IPS-NIHi11 (cell line): ENCODE measurements around the gene SDK1.
A peak's percentile ranks its signal among the peaks of the same experiment; 100 is the strongest.
"Not testable (repeated sequence)": the region's sequence is repeated elsewhere in the genome, so short reads cannot be mapped to it uniquely, and the experiment has no call there.

Experiments
- DNase-seq: peaks from one replicate; pipeline ENCODE4 v3.0.0; 2012; ENCODE audit warnings: mixed read lengths, low spot score

Gene SDK1

GRCh38 chr7:3538041-3538440, 237.0 kb downstream of the SDK1 start:
- DNase-seq = no peak

- no peak for DNase-seq
Measured at GRCh38 chr7:3540456-3541220, 239.6 kb downstream of the SDK1 start.

GRCh38 chr7:3544202-3544601, 243.2 kb downstream of the SDK1 start:
- DNase-seq = no peak

GRCh38 chr7:3548815-3549214, 247.8 kb downstream of the SDK1 start:
- no peak for DNase-seq

- no peak for DNase-seq
Measured at GRCh38 chr7:3549601-3550000, 248.5 kb downstream of the SDK1 start.

- DNase-seq = no peak
Measured at GRCh38 chr7:3551536-3551935, 250.5 kb downstream of the SDK1 start.

- DNase-seq = no peak
Measured at GRCh38 chr7:3552499-3552898, 251.4 kb downstream of the SDK1 start.

GRCh38 chr7:3558400-3558799, 257.3 kb downstream of the SDK1 start:
- no peak for DNase-seq

GRCh38 chr7:3559278-3559677, 258.2 kb downstream of the SDK1 start:
- no peak for DNase-seq

- DNase-seq = no peak
Measured at GRCh38 chr7:3560495-3560894, 259.4 kb downstream of the SDK1 start.

GRCh38 chr7:3561932-3562331, 260.9 kb downstream of the SDK1 start:
- DNase-seq = no peak

GRCh38 chr7:3564231-3564630, 263.2 kb downstream of the SDK1 start:
- DNase-seq = no peak

- DNase-seq = no peak
Measured at GRCh38 chr7:3568516-3568915, 267.5 kb downstream of the SDK1 start.

- no peak for DNase-seq
Measured at GRCh38 chr7:3569643-3570042, 268.6 kb downstream of the SDK1 start.

GRCh38 chr7:3573151-3573550, 272.1 kb downstream of the SDK1 start:
- no peak for DNase-seq

GRCh38 chr7:3574386-3574785, 273.3 kb downstream of the SDK1 start:
- no peak for DNase-seq

GRCh38 chr7:3575753-3576531, 274.9 kb downstream of the SDK1 start:
- DNase-seq = no peak

GRCh38 chr7:3578399-3578798, 277.3 kb downstream of the SDK1 start:
- DNase-seq = no peak

- DNase-seq = no peak
Measured at GRCh38 chr7:3579638-3580219, 278.7 kb downstream of the SDK1 start.

- not testable (repeated sequence) for DNase-seq
Measured at GRCh38 chr7:3582145-3582544, 281.1 kb downstream of the SDK1 start.

- peak; percentile 33 for DNase-seq
Measured at GRCh38 chr7:3585826-3586225, 284.8 kb downstream of the SDK1 start.

GRCh38 chr7:3588341-3588740, 287.3 kb downstream of the SDK1 start:
- DNase-seq = no peak

GRCh38 chr7:3589752-3590151, 288.7 kb downstream of the SDK1 start:
- DNase-seq = no peak
